ENCODE measurements around the gene WNK4. TPM values are rescaled to one million over a fixed set of nuclear protein-coding genes. Genes with fewer than 3 reads are reported as not detected.

The WNK4 gene
- total RNA-seq, 1 donor from 2014 or later: 0.16 TPM

GRCh38 chr17:42804918-42805367 is 24.5 kb downstream of the WNK4 start:
- H3K9me3 Mint-ChIP-seq (ENCODE audit: unreplicated experiment): no peaks in the 10 kb centered on the region
- H3K27ac Mint-ChIP-seq (ENCODE audit: unreplicated experiment): no peak overlapping the region
- H3K36me3 Mint-ChIP-seq (ENCODE audit: unreplicated experiment): peaks cover 1% of the 10 kb centered on the region
- no peak for DNase-seq (ENCODE audit: extremely low spot score, unreplicated experiment)
- peaks cover 12% of the 10 kb centered on the region for H3K4me1 Mint-ChIP-seq (ENCODE audit: unreplicated experiment)
- TF ChIP-seq CTCF (IDR thresholded peaks at IDR 0.05): no peak
- no peak overlapping the region for H3K4me3 Mint-ChIP-seq (ENCODE audit: unreplicated experiment)
- H3K27me3 Mint-ChIP-seq (ENCODE audit: unreplicated experiment): peaks cover 18% of the 10 kb centered on the region

- Mint-ChIP-seq H3K4me3 (ENCODE audit: unreplicated experiment) (no peak overlapping the region), H3K27ac (ENCODE audit: unreplicated experiment) (no peak overlapping the region), H3K9me3 (ENCODE audit: unreplicated experiment) (no peaks in the 10 kb centered on the region), H3K36me3 (ENCODE audit: unreplicated experiment) (peaks cover 10% of the 10 kb centered on the region), H3K4me1 (ENCODE audit: unreplicated experiment) (peaks cover 12% of the 10 kb centered on the region), H3K27me3 (ENCODE audit: unreplicated experiment) (peaks cover 10% of the 10 kb centered on the region)
- no peak for DNase-seq (ENCODE audit: extremely low spot score, unreplicated experiment)
- TF ChIP-seq CTCF (IDR thresholded peaks at IDR 0.05): no peak
Observed at GRCh38 chr17:42806249-42806648, 25.8 kb downstream of the WNK4 start.

GRCh38 chr17:42809250-42809649 is 28.8 kb downstream of the WNK4 start:
- DNase-seq (ENCODE audit: extremely low spot score, unreplicated experiment): no peak
- no peaks in the 10 kb centered on the region for H3K4me1 Mint-ChIP-seq (ENCODE audit: unreplicated experiment)

GRCh38 chr17:42814633-42815399 is 34.4 kb downstream of the WNK4 start:
- no peak for TF ChIP-seq CTCF (IDR thresholded peaks at IDR 0.05)
- H3K4me3 Mint-ChIP-seq (ENCODE audit: unreplicated experiment): no peak overlapping the region

More at GRCh38 chr17:42809250-42809649, 28.8 kb downstream of the WNK4 start:
- Mint-ChIP-seq H3K27me3 (ENCODE audit: unreplicated experiment) (peaks cover 2% of the 10 kb centered on the region), H3K36me3 (ENCODE audit: unreplicated experiment) (peaks cover 25% of the 10 kb centered on the region), H3K9me3 (ENCODE audit: unreplicated experiment) (no peaks in the 10 kb centered on the region), H3K4me3 (ENCODE audit: unreplicated experiment) (no peak overlapping the region), H3K27ac (ENCODE audit: unreplicated experiment) (no peak overlapping the region)
- no peak for TF ChIP-seq CTCF (IDR thresholded peaks at IDR 0.05)

GRCh38 chr17:42817866-42818265 is 37.5 kb downstream of the WNK4 start:
- DNase-seq (ENCODE audit: extremely low spot score, unreplicated experiment): no peak
- Mint-ChIP-seq H3K4me1 (ENCODE audit: unreplicated experiment) (peaks cover 6% of the 10 kb centered on the region), H3K4me3 (ENCODE audit: unreplicated experiment) (no peak overlapping the region), H3K27ac (ENCODE audit: unreplicated experiment) (no peak overlapping the region), H3K9me3 (ENCODE audit: unreplicated experiment) (no peaks in the 10 kb centered on the region), H3K27me3 (ENCODE audit: unreplicated experiment) (no peaks in the 10 kb centered on the region), H3K36me3 (ENCODE audit: unreplicated experiment) (peaks cover 50% of the 10 kb centered on the region)
- TF ChIP-seq CTCF (IDR thresholded peaks at IDR 0.05): no peak

More at GRCh38 chr17:42814633-42815399, 34.4 kb downstream of the WNK4 start:
- no peak for DNase-seq (ENCODE audit: extremely low spot score, unreplicated experiment)
- Mint-ChIP-seq H3K27ac (ENCODE audit: unreplicated experiment) (no peak overlapping the region), H3K9me3 (ENCODE audit: unreplicated experiment) (no peaks in the 10 kb centered on the region), H3K27me3 (ENCODE audit: unreplicated experiment) (no peaks in the 10 kb centered on the region), H3K4me1 (ENCODE audit: unreplicated experiment) (no peaks in the 10 kb centered on the region), H3K36me3 (ENCODE audit: unreplicated experiment) (peaks cover 50% of the 10 kb centered on the region)
